Epithelial cell of proximal tubule (primary cell): ENCODE data around the gene TSSK3. TPM values are rescaled to one million over a fixed set of nuclear protein-coding genes. Genes with fewer than 3 reads are reported as not detected.
"Not testable (repeated sequence)": the region's sequence is repeated elsewhere in the genome, so short reads cannot be mapped to it uniquely, and the experiment has no call there.

ENCODE experiments used
- DNase-seq: peaks from one replicate; pipeline ENCODE4 v3.0.0-alpha.2; 2011; ENCODE audit warnings: low read depth
- H3K4me3 ChIP-seq: 2 replicates; pipeline ENCODE4 v1.5.1; 2011; ENCODE audit warnings: low read depth, mild to moderate bottlenecking, low read length
- total RNA-seq: library from RNA; depleted of rRNA; stranded (reverse); fragments of >200 nt; gene quantifications from 2 replicates; pipeline ENCODE4 v1.2.3, GENCODE V29; 2015
- TF ChIP-seq, protein P1 (sequence below): conservative IDR thresholded peaks from 2 replicates; pipeline ENCODE4 v1.5.1; 2012; ENCODE audit warnings: low read depth, mild to moderate bottlenecking, low read length

Gene TSSK3
- total RNA-seq, 1 donor from 2014 or later, result not detected

GRCh38 chr1:32393832-32394140, 31.4 kb downstream of the TSSK3 start:
- H3K4me3 ChIP-seq, result peak overlapping the region; percentile 98
- no peak for DNase-seq
- TF ChIP-seq, protein P1, sequence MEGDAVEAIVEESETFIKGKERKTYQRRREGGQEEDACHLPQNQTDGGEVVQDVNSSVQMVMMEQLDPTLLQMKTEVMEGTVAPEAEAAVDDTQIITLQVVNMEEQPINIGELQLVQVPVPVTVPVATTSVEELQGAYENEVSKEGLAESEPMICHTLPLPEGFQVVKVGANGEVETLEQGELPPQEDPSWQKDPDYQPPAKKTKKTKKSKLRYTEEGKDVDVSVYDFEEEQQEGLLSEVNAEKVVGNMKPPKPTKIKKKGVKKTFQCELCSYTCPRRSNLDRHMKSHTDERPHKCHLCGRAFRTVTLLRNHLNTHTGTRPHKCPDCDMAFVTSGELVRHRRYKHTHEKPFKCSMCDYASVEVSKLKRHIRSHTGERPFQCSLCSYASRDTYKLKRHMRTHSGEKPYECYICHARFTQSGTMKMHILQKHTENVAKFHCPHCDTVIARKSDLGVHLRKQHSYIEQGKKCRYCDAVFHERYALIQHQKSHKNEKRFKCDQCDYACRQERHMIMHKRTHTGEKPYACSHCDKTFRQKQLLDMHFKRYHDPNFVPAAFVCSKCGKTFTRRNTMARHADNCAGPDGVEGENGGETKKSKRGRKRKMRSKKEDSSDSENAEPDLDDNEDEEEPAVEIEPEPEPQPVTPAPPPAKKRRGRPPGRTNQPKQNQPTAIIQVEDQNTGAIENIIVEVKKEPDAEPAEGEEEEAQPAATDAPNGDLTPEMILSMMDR, result no peak

DNA sequence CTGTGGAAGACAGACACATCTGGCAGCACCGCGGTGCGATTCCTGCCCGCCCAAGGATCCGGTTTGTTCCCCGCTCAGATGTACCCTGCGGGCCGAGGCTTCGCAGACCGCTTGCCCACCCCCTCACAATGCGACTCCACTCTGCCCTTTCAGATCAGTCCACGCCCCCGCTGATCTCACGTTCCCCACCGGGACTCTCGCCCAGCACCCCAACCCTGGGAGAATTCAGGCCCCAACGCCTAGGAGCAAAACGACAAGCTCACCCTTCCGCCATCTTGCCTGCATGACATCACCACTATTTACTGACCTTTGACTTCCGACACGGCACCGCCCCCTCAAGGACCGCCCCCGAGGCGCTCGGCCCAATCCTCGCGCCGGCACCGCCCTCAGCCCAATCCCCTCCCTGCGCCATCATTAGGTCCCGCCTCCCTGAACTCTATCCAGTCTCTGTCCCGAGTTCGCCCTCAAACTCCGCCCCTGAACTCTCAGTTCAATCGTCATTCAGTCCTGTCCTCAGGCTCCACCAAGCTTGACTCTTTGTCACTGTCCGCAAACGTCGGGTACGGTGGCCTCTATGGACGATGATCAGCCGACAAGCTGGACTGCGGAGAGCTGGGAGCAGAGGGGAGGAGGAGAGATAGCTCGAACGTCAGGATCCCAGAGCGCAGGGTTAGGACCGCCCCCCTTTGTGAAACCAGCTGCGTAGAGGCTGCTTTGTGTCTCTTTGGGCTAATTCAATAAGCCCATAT, 32.0 kb downstream of the TSSK3 start, which contains the start of gene BSDC1:
BSDC1 (minus strand) TSS at position 301 of the 749 bp plus-strand sequence; CDS start at position 274, 27 bp downstream.
- TF ChIP-seq, protein P1, result no peak
- peak within 1 kb of the TSS; percentile 98 for H3K4me3 ChIP-seq
- DNase-seq, result peak; percentile 94

DNA sequence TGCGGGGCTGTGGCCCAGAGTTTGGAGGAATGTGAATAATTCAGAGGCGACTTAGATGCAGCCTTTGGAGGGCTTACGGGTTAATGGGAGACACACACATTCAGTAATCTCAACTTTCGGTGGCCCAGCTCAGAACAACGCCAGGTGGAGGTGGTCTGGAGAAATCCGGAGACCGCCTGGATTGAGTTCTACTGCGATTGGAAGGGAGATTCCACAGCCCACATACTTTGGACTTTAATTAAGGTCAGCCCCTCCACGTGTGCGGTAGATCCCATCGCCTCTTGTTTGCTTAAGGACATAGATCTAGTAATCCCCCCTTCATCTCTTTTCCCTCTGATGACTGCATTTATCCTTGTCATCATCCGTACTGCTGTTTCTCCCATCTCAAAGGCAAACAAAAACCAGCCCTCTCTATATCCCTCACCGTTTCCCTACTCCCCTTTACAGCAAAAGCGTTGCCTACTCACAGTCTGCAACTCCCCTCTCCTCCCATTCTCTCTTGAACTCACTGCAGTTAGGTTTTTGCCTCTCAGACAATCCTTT, 32.6 kb downstream of the TSSK3 start:
- no peak for DNase-seq
- peak overlapping the region; percentile 98 for H3K4me3 ChIP-seq
- TF ChIP-seq, protein P1, result no peak

- not testable (repeated sequence) for H3K4me3 ChIP-seq, DNase-seq
Observed at GRCh38 chr1:32396524-32396923, 34.2 kb downstream of the TSSK3 start.

- H3K4me3 ChIP-seq, result no peak overlapping the region
- TF ChIP-seq, protein P1, result no peak
- DNase-seq, result no peak
Observed at GRCh38 chr1:32398401-32398800, 36.1 kb downstream of the TSSK3 start.

DNA sequence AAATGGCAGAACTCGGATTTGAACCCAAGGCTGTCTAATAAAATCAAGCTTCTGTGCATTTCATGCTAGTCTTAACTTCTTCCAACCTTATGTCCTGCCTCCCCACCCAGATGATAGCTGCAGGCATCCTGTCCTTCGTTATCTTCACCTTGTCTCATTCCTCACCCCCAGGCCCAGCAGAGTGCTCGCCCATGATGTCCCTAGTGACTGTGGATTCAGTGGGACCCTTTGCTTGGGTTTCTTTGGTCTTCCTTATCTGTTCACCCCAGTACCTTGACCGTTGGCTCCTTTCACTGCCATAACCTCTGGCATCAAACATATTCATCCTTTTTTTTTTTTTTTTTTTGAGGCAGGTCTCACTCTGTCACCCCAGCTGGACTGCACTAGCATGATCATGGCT, 37.5 kb downstream of the TSSK3 start:
- TF ChIP-seq, protein P1, result no peak
- DNase-seq, result no peak
- H3K4me3 ChIP-seq, result no peak overlapping the region

GRCh38 chr1:32400876-32401631, 38.7 kb downstream of the TSSK3 start:
- no peak overlapping the region for H3K4me3 ChIP-seq
- DNase-seq, result no peak
- TF ChIP-seq, protein P1, result peak; percentile 94
